GM19043 (cell line): Measurements from ENCODE around the gene PMFBP1.

ENCODE experiments used
- ATAC-seq: cut with Tn5 transposase; IDR thresholded peaks from one replicate; pipeline ENCODE4 v1.9.1; 2021; ENCODE audit warnings: low read depth; ENCODE audit not compliant: unreplicated experiment

Gene PMFBP1

GRCh38 chr16:72137380-72138063 is 34.4 kb downstream of the PMFBP1 start:
- ATAC-seq = no peak

GRCh38 chr16:72134507-72134906 is 37.4 kb downstream of the PMFBP1 start:
- ATAC-seq = no peak

- ATAC-seq = no peak
These were observed 39.2 kb downstream of the PMFBP1 start for GRCh38 chr16:72132726-72133125.

- no peak for ATAC-seq
These were observed 40.9 kb downstream of the PMFBP1 start for GRCh38 chr16:72131036-72131435.

GRCh38 chr16:72129976-72130656 is 41.8 kb downstream of the PMFBP1 start:
- ATAC-seq = no peak

- ATAC-seq = no peak
These were observed 43.3 kb downstream of the PMFBP1 start for GRCh38 chr16:72128701-72129100.

- no peak for ATAC-seq
These were observed 45.6 kb downstream of the PMFBP1 start for GRCh38 chr16:72126429-72126765.

- ATAC-seq = no peak
These were observed 46.1 kb downstream of the PMFBP1 start for GRCh38 chr16:72125635-72126428.

- ATAC-seq = peak; percentile 50
These were observed 47.0 kb downstream of the PMFBP1 start for GRCh38 chr16:72124761-72125634.

GRCh38 chr16:72124148-72124547 is 47.8 kb downstream of the PMFBP1 start:
- ATAC-seq = no peak

GRCh38 chr16:72123426-72123825 is 48.5 kb downstream of the PMFBP1 start:
- no peak for ATAC-seq

- no peak for ATAC-seq
These were observed 49.0 kb downstream of the PMFBP1 start for GRCh38 chr16:72122916-72123315.

- no peak for ATAC-seq
These were observed 49.6 kb downstream of the PMFBP1 start for GRCh38 chr16:72122308-72122707.

GRCh38 chr16:72120026-72120425 is 51.9 kb downstream of the PMFBP1 start:
- ATAC-seq = no peak

GRCh38 chr16:72113616-72113945 is 58.4 kb downstream of the PMFBP1 start:
- no peak for ATAC-seq

GRCh38 chr16:72112906-72113615 is 58.9 kb downstream of the PMFBP1 start:
- ATAC-seq = no peak

GRCh38 chr16:72112452-72112792 is 59.5 kb downstream of the PMFBP1 start:
- no peak for ATAC-seq

GRCh38 chr16:72111657-72112451 is 60.1 kb downstream of the PMFBP1 start:
- no peak for ATAC-seq
